SK-N-SH (cell line): ENCODE results near the gene DCDC1. TPM values are rescaled to one million over a fixed set of nuclear protein-coding genes. Genes with fewer than 3 reads are reported as not detected.

Experiments
- CTCF ChIA-PET: fragments of 300-600, 350-600 bp; formaldehyde crosslinking; extraction: SDS; loops from one replicate; lab custom pipeline; 2021; lab: Yijun Ruan, JAX
- POLR2A ChIA-PET: fragments of 350-600 bp; sonication (Branson Sonifier 250); formaldehyde crosslinking; extraction: SDS; loops from one replicate; lab custom pipeline; 2020; ENCODE audit warnings: antibody characterized with exemption, inconsistent platforms; lab: Yijun Ruan, JAX
- DNase-seq: peaks from one replicate; pipeline ENCODE4 v3.0.0; 2012
- H2AFZ ChIP-seq: fragments of 200-600 bp; sonication (generic); 2 replicates; pipeline ENCODE4 v1.8.1; 2016; ENCODE audit warnings: antibody characterized with exemption, mild to moderate bottlenecking, low read depth
- H3F3A ChIP-seq: fragments of 200-600 bp; sonication (generic); replicated peaks from 2 replicates; pipeline ENCODE3; 2016; ENCODE audit warnings: antibody characterized with exemption, mild to moderate bottlenecking; ENCODE audit not compliant: insufficient read depth
- H3K27ac ChIP-seq, 2 experiments: fragments of 200-500 bp in 1 of 2; fragments of 200-600 bp in 1 of 2; sonication (Bioruptor generic) in 1 of 2; sonication (generic), shearing (Covaris generic) in 1 of 2; 2 replicates each; pipeline versions ENCODE4 v1.5.1 to v1.6.1; 2014 to 2016; ENCODE audit warnings: low read depth in 2 of 2, inconsistent platforms in 1 of 2, low read length in 1 of 2, mild to moderate bottlenecking in 1 of 2, mixed read lengths in 1 of 2
- H3K27me3 ChIP-seq: fragments of 200-600 bp; sonication (generic), shearing (Covaris generic); 2 replicates; pipeline ENCODE4 v1.6.1; 2016; ENCODE audit warnings: mixed run types; ENCODE audit not compliant: insufficient read depth
- H3K36me3 ChIP-seq, 2 experiments: fragments of 200-500 bp in 1 of 2; fragments of 200-600 bp in 1 of 2; sonication (Bioruptor generic) in 1 of 2; sonication (generic) in 1 of 2; replicated peaks in 1 of 2; 2 replicates each; pipeline versions ENCODE3 to v1.5.1; 2014 to 2016; ENCODE audit warnings: low read length in 1 of 2, mild to moderate bottlenecking in 1 of 2; ENCODE audit not compliant: insufficient read depth in 2 of 2, control insufficient read depth in 1 of 2
- H3K4me1 ChIP-seq, 2 experiments: fragments of 200-500 bp in 1 of 2; fragments of 200-600 bp in 1 of 2; sonication (Bioruptor generic) in 1 of 2; sonication (generic), shearing (Covaris generic) in 1 of 2; 2 replicates each; pipeline versions ENCODE4 v1.5.1 to v1.6.1; 2014 to 2016; ENCODE audit warnings: low read depth in 1 of 2, low read length in 1 of 2, mixed run types in 1 of 2; ENCODE audit not compliant: insufficient read depth in 2 of 2, control insufficient read depth in 1 of 2
- H3K4me2 ChIP-seq: fragments of 200-600 bp; sonication (generic), shearing (Covaris generic); 2 replicates; pipeline ENCODE4 v1.6.1; 2017; ENCODE audit warnings: mixed run types
- H3K4me3 ChIP-seq, 2 experiments: fragments of 200-500 bp in 1 of 2; fragments of 200-600 bp in 1 of 2; sonication (Bioruptor generic) in 1 of 2; sonication (generic), shearing (Covaris generic) in 1 of 2; 2 replicates each; pipeline versions ENCODE4 v1.5.1 to v1.8.1; 2014 to 2016; ENCODE audit warnings: low read depth in 2 of 2, inconsistent platforms in 1 of 2, low read length in 1 of 2, mild to moderate bottlenecking in 1 of 2, mixed read lengths in 1 of 2, moderate library complexity in 1 of 2
- H3K79me2 ChIP-seq: fragments of 200-600 bp; sonication (generic); 2 replicates; pipeline ENCODE4 v1.8.1; 2017; ENCODE audit warnings: mild to moderate bottlenecking; ENCODE audit not compliant: insufficient read depth
- H3K9ac ChIP-seq: fragments of 200-600 bp; sonication (generic); 2 replicates; pipeline ENCODE4 v1.6.1; 2017; ENCODE audit warnings: mixed run types
- H3K9me2 ChIP-seq: fragments of 200-600 bp; sonication (generic); 2 replicates; pipeline ENCODE4 v1.6.1; 2017; ENCODE audit warnings: mixed run types
- H3K9me3 ChIP-seq: fragments of 200-600 bp; sonication (generic); 2 replicates; pipeline ENCODE4 v1.6.1; 2017; ENCODE audit warnings: mixed run types, mild to moderate bottlenecking, moderate library complexity
- H4K20me1 ChIP-seq: fragments of 200-600 bp; sonication (generic); 2 replicates; pipeline ENCODE4 v1.6.1; 2017; ENCODE audit warnings: mild to moderate bottlenecking, mixed run types; ENCODE audit not compliant: insufficient read depth
- CHD2 ChIP-seq: fragments of 150-350 bp; IDR thresholded peaks from 2 replicates; pipeline ENCODE4 v1.6.1; 2018; ENCODE audit warnings: low read length; ENCODE audit not compliant: partially characterized antibody
- CTCF ChIP-seq: fragments of 200-600 bp; sonication (generic); IDR thresholded peaks from 2 replicates; pipeline ENCODE4 v1.6.1; 2017; ENCODE audit warnings: antibody characterized with exemption, mild to moderate bottlenecking, moderate library complexity
- ELF1 ChIP-seq: IDR thresholded peaks from 2 replicates; pipeline ENCODE4 v1.4.0; 2012
- EZH2phosphoT487 ChIP-seq: fragments of 200-600 bp; sonication (generic); IDR thresholded peaks from 2 replicates; pipeline ENCODE4 v1.6.1; 2017; ENCODE audit warnings: low read depth, mixed run types, mild to moderate bottlenecking, antibody characterized with exemption, moderate library complexity, borderline replicate concordance
- FOSL2 ChIP-seq: IDR thresholded peaks from 2 replicates; pipeline ENCODE4 v1.4.0; 2012; ENCODE audit warnings: low read depth, mild to moderate bottlenecking, moderate library complexity, borderline replicate concordance
- GABPA ChIP-seq: IDR thresholded peaks from 2 replicates; pipeline ENCODE4 v1.4.0; 2012; ENCODE audit warnings: low read depth, mild to moderate bottlenecking
- GATA2 ChIP-seq: sonication (generic); formaldehyde crosslinking; IDR thresholded peaks from 2 replicates; pipeline ENCODE4 v1.5.0; 2020; ENCODE audit warnings: mild to moderate bottlenecking, missing genetic modification reagents
- IRF3 ChIP-seq: fragments of 150-350 bp; IDR thresholded peaks from 2 replicates; pipeline ENCODE4 v1.6.1; 2016; ENCODE audit warnings: mild to moderate bottlenecking, low read depth, low read length
- JUND ChIP-seq: IDR thresholded peaks from 2 replicates; pipeline ENCODE4 v1.4.0; 2012
- MEF2A ChIP-seq: IDR thresholded peaks from 2 replicates; pipeline ENCODE4 v1.4.0; 2012; ENCODE audit warnings: low read depth, borderline replicate concordance
- NRF1 ChIP-seq: IDR thresholded peaks from 2 replicates; pipeline ENCODE4 v1.6.1; 2012; ENCODE audit warnings: low read depth, mild to moderate bottlenecking, low read length
- RAD21 ChIP-seq: IDR thresholded peaks from 2 replicates; pipeline ENCODE4 v1.6.1; 2012; ENCODE audit warnings: mild to moderate bottlenecking, low read length
- RCOR1 ChIP-seq: fragments of 150-350 bp; IDR thresholded peaks from 2 replicates; pipeline ENCODE4 v1.6.1; 2017; ENCODE audit warnings: antibody characterized with exemption, low read length
- RXRA ChIP-seq: IDR thresholded peaks from 2 replicates; pipeline ENCODE4 v1.4.0; 2012; ENCODE audit warnings: low read depth, mild to moderate bottlenecking, borderline replicate concordance
- SIN3A ChIP-seq: IDR thresholded peaks from 2 replicates; pipeline ENCODE4 v1.6.1; 2012; ENCODE audit warnings: low read depth, mild to moderate bottlenecking, low read length, moderate library complexity, borderline replicate concordance
- SMC3 ChIP-seq: IDR thresholded peaks from 2 replicates; pipeline ENCODE4 v1.6.1; 2012; ENCODE audit warnings: low read depth, low read length, improper control_type of control experiment
- TAF1 ChIP-seq: IDR thresholded peaks from 2 replicates; pipeline ENCODE4 v1.6.1; 2012; ENCODE audit warnings: low read depth, mild to moderate bottlenecking, low read length, moderate library complexity, borderline replicate concordance
- TCF12 ChIP-seq: IDR thresholded peaks from 2 replicates; pipeline ENCODE4 v1.4.0; 2012
- TEAD4 ChIP-seq: IDR thresholded peaks from 2 replicates; pipeline ENCODE4 v1.4.0; 2012; ENCODE audit warnings: mild to moderate bottlenecking, borderline replicate concordance; ENCODE audit not compliant: insufficient read depth
- USF2 ChIP-seq: fragments of 150-350 bp; IDR thresholded peaks from 2 replicates; pipeline ENCODE4 v1.6.1; 2017; ENCODE audit warnings: antibody characterized with exemption, low read length, low read depth, borderline replicate concordance
- YY1 ChIP-seq: IDR thresholded peaks from 2 replicates; pipeline ENCODE4 v1.4.0; 2012; ENCODE audit warnings: low read depth, mild to moderate bottlenecking
- WGBS: methylation state at CpG from one replicate; pipeline ENCODE4 v1.1.6; 2017; ENCODE audit warnings: low lambda C conversion rate; 5-methylcytosine and 5-hydroxymethylcytosine counted together
- polyA plus RNA-seq, 3 experiments: library from polyadenylated mRNA; depleted of rRNA; stranded (reverse); fragments of >200 nt; gene quantifications; 2 replicates each; pipeline ENCODE4 v1.2.3, GENCODE V29; 2012

The DCDC1 gene
- polyA plus RNA-seq, 1 of the 3 experiments (the other 2 are of a cell fraction) = 0.12 TPM

GRCh38 chr11:30855383-30856006, 514.0 kb downstream of the DCDC1 start:
- no peaks in the 10 kb centered on the region for H3K79me2 ChIP-seq
- no peak overlapping the region for H3K4me2 ChIP-seq
- no peaks in the 10 kb centered on the region for H3K36me3 ChIP-seq
- no peaks in the 10 kb centered on the region for H4K20me1 ChIP-seq
- ChIA-PET CTCF (interaction anchor here (0.6 to 10.1 kb wide), 33 partner anchors 8 to 525 kb away, joined by 3 to 113 read pairs (median 3); partner anchors contain the start of gene MPPED2), POLR2A (no interaction called here)
- 29% methylated on average over 5 of the region's 5 CpGs for WGBS
- no peaks in the 10 kb centered on the region for H3K9me2 ChIP-seq
- no peak overlapping the region for H3K9ac ChIP-seq
- no peaks in the 10 kb centered on the region for H3K27me3 ChIP-seq
- H3F3A ChIP-seq = no peaks in the 10 kb centered on the region
- peaks cover 0 to 12% of the 10 kb centered on the region in 2 experiments; a peak in 3 of 4 replicates for H3K4me1 ChIP-seq
- no peak overlapping the region for H2AFZ ChIP-seq
- H3K27ac ChIP-seq = no peak overlapping the region
- H3K9me3 ChIP-seq = no peaks in the 10 kb centered on the region
- TF ChIP-seq RAD21 (peak; percentile 76), TEAD4 (no peak), TAF1 (no peak), TCF12 (no peak), SMC3 (peak; percentile 40; the same call in 1 of the 2 replicates), JUND (no peak), GABPA (no peak), CTCF (peak; percentile 54)
- DNase-seq = peak; percentile 12
- H3K4me3 ChIP-seq = no peak overlapping the region

GRCh38 chr11:30853439-30853838, 516.1 kb downstream of the DCDC1 start:
- Histone ChIP-seq H3K4me1 (no peaks in the 10 kb centered on the region), H3K27me3 (no peaks in the 10 kb centered on the region), H3K9ac (no peak overlapping the region), H3K9me3 (no peaks in the 10 kb centered on the region), H4K20me1 (no peaks in the 10 kb centered on the region), H3K36me3 (no peaks in the 10 kb centered on the region), H3K4me3 (no peak overlapping the region), H3K4me2 (no peak overlapping the region), H2AFZ (no peak overlapping the region), H3K79me2 (no peaks in the 10 kb centered on the region), H3F3A (no peaks in the 10 kb centered on the region), H3K27ac (no peak overlapping the region), H3K9me2 (no peaks in the 10 kb centered on the region)
- DNase-seq = no peak
- ChIA-PET CTCF (interaction anchor here (1.2 to 10.1 kb wide), 3 partner anchors 63 to 509 kb away, joined by 3 to 113 read pairs (median 30); no protein-coding TSS in a partner anchor), POLR2A (no interaction called here)
- TF ChIP-seq FOSL2 (no peak), TAF1 (no peak), EZH2phosphoT487 (no peak), SIN3A (no peak), JUND (no peak), MEF2A (no peak), TEAD4 (no peak), YY1 (no peak), RAD21 (no peak), IRF3 (no peak), RCOR1 (no peak), GATA2 (CRISPR knock-in tag) (no peak), GABPA (no peak), USF2 (no peak), CHD2 (no peak), NRF1 (no peak), RXRA (no peak), ELF1 (no peak)
